HFF-Myc (cell line): ENCODE measurements around the gene SHISAL2B.

ENCODE experiments used
- DNase-seq: peaks from one replicate; pipeline ENCODE4 v3.0.0-alpha.2; 2011; ENCODE audit warnings: low read depth; ENCODE audit errors: extremely low read depth
- H3K4me3 ChIP-seq: replicated peaks from 2 replicates; pipeline ENCODE4 v1.5.1; 2011; ENCODE audit warnings: low read depth, mild to moderate bottlenecking, control low read depth, low read length
- TF ChIP-seq, protein P1 (sequence below): IDR thresholded peaks from 2 replicates; pipeline ENCODE4 v1.5.1; 2012; ENCODE audit warnings: mild to moderate bottlenecking, low read depth, low read length, control low read depth; ENCODE audit errors: missing control alignments

The SHISAL2B gene

GRCh38 chr5:64671678-64672077, 18.6 kb upstream of the SHISAL2B start:
- TF ChIP-seq, protein P1, sequence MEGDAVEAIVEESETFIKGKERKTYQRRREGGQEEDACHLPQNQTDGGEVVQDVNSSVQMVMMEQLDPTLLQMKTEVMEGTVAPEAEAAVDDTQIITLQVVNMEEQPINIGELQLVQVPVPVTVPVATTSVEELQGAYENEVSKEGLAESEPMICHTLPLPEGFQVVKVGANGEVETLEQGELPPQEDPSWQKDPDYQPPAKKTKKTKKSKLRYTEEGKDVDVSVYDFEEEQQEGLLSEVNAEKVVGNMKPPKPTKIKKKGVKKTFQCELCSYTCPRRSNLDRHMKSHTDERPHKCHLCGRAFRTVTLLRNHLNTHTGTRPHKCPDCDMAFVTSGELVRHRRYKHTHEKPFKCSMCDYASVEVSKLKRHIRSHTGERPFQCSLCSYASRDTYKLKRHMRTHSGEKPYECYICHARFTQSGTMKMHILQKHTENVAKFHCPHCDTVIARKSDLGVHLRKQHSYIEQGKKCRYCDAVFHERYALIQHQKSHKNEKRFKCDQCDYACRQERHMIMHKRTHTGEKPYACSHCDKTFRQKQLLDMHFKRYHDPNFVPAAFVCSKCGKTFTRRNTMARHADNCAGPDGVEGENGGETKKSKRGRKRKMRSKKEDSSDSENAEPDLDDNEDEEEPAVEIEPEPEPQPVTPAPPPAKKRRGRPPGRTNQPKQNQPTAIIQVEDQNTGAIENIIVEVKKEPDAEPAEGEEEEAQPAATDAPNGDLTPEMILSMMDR: no peak
- no peak for DNase-seq
- no peak overlapping the region for H3K4me3 ChIP-seq

GRCh38 chr5:64678374-64678773, 11.9 kb upstream of the SHISAL2B start:
- H3K4me3 ChIP-seq: no peak overlapping the region
- TF ChIP-seq, protein P1: no peak
- no peak for DNase-seq

DNA sequence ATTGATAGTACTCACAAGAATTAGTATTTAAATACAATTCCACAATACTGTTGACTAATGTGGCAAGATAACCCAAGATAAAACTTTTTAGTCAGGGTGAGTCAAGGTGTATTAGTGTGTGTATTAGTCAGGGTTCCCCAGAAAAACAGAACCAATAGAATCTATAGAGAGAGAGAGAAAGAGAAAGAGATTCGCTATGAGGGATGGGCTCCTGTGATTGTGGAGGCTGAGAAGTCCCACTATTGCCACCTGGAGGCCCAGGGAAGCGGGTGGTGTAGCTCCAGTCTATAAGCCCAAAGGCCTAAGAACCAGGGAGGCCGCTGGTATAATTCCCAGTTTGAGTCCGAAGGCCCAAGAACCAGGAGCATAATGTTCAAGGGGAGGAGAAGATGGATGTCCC, 10.0 kb upstream of the SHISAL2B start:
- TF ChIP-seq, protein P1: peak; percentile 35
- no peak overlapping the region for H3K4me3 ChIP-seq
- DNase-seq: no peak

GRCh38 chr5:64682608-64683007, 7.7 kb upstream of the SHISAL2B start:
- TF ChIP-seq, protein P1: no peak
- DNase-seq: no peak
- H3K4me3 ChIP-seq: no peak overlapping the region

GRCh38 chr5:64685866-64686265, 4.4 kb upstream of the SHISAL2B start:
- H3K4me3 ChIP-seq: no peak overlapping the region
- TF ChIP-seq, protein P1: no peak
- DNase-seq: no peak

DNA sequence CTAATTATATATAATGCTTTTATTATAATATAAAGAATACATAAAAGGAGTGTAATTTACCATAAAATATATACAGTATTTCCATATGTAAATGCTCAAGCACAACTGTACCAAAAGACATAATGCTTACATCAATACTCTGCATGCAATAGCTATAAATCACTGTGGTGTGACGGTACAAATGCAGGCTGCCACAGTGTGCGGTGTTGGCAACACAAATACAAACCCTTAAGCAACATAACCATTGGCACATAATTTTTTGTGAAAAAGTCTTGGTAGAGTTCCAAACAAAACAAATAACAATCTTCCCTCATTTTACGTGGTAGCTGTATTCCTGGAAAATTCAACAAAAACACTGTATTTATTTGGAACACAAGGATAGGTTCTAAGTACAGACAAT, 1.9 kb upstream of the SHISAL2B start:
- no peak for DNase-seq
- no peak overlapping the region for H3K4me3 ChIP-seq
- TF ChIP-seq, protein P1: no peak

GRCh38 chr5:64688965-64689364, 1.3 kb upstream of the SHISAL2B start:
- no peak for DNase-seq
- TF ChIP-seq, protein P1: no peak

More at GRCh38 chr5:64688965-64689364, 1.3 kb upstream of the SHISAL2B start:
- H3K4me3 ChIP-seq: no peak overlapping the region
